Panc1 (cell line): ENCODE measurements around the gene TRAPPC2B.

Source experiments
- TCF7L2 ChIP-seq: IDR thresholded peaks from 2 replicates; pipeline ENCODE4 v1.6.1; 2011; ENCODE audit warnings: mild to moderate bottlenecking, low read depth, low read length, inconsistent platforms
- TF ChIP-seq, protein P1 (sequence below): fragments of 450-650 bp; IDR thresholded peaks from 2 replicates; pipeline ENCODE4 v1.5.1; 2017; ENCODE audit warnings: mild to moderate bottlenecking

DNA sequence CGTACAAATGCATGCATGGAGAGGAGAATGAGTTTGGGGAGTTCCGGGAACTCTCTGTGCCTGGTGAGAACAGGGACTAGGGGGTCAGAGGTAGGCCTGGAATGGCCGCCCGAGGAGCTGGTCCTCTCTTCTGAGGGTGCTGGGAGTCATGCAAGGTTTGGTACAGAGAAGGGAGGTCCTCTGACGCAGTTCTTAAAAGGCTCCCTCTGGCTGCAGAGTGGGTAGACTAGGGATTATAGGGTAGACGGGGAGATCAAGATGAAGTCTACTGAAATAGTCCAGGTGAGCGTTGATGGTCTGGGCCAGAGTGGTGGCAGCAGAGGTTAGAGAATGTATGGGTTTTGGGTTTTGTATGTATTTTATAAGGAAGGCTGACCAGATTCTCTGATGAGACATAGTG is 11.5 kb upstream of the TRAPPC2B start:
- TF ChIP-seq, protein P1, sequence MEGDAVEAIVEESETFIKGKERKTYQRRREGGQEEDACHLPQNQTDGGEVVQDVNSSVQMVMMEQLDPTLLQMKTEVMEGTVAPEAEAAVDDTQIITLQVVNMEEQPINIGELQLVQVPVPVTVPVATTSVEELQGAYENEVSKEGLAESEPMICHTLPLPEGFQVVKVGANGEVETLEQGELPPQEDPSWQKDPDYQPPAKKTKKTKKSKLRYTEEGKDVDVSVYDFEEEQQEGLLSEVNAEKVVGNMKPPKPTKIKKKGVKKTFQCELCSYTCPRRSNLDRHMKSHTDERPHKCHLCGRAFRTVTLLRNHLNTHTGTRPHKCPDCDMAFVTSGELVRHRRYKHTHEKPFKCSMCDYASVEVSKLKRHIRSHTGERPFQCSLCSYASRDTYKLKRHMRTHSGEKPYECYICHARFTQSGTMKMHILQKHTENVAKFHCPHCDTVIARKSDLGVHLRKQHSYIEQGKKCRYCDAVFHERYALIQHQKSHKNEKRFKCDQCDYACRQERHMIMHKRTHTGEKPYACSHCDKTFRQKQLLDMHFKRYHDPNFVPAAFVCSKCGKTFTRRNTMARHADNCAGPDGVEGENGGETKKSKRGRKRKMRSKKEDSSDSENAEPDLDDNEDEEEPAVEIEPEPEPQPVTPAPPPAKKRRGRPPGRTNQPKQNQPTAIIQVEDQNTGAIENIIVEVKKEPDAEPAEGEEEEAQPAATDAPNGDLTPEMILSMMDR = no peak
- no peak for TF ChIP-seq TCF7L2
